Measurements from ENCODE around the gene FCGR3B.

DNA sequence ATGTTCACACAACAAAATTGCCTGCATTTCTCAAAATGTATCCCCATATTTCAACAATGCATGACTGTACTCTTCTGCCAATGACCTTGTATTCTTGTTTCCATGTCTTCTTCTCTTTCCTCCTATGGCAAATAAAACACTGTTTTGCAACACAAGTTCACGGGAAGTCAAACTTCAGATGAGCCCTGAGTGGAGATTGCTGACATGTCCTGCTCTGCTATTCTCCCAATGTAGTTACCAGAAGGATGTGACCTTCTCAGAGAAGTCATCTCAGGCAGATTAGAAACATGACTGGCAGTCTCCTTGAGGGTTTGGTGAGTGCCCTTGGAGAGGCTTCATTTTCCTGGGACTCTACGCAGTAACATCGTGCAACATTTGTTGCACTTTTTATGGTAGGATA, 47.5 kb upstream of the FCGR3B start:
- TF ChIP-seq CTCF (IDR thresholded peaks at IDR 0.05; ENCODE audit: low read depth, low read length, poor library complexity, severe bottlenecking) (no peak), EZH2phosphoT487 (IDR thresholded peaks at IDR 0.05; ENCODE audit: borderline replicate concordance, low read length) (no peak)

Data from DOHH2 (cell line).